Measurements from ENCODE around the gene CISH.

GRCh38 chr3:50626401-50626800, 14.8 kb upstream of the CISH start:
- no peak for TF ChIP-seq POLR2A (IDR thresholded peaks at IDR 0.05)
- TF ChIP-seq, protein P1, sequence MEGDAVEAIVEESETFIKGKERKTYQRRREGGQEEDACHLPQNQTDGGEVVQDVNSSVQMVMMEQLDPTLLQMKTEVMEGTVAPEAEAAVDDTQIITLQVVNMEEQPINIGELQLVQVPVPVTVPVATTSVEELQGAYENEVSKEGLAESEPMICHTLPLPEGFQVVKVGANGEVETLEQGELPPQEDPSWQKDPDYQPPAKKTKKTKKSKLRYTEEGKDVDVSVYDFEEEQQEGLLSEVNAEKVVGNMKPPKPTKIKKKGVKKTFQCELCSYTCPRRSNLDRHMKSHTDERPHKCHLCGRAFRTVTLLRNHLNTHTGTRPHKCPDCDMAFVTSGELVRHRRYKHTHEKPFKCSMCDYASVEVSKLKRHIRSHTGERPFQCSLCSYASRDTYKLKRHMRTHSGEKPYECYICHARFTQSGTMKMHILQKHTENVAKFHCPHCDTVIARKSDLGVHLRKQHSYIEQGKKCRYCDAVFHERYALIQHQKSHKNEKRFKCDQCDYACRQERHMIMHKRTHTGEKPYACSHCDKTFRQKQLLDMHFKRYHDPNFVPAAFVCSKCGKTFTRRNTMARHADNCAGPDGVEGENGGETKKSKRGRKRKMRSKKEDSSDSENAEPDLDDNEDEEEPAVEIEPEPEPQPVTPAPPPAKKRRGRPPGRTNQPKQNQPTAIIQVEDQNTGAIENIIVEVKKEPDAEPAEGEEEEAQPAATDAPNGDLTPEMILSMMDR (IDR thresholded peaks at IDR 0.05): no peak
